ENCODE results near the gene MRTFB.

The MRTFB gene

GRCh38 chr16:14037960-14038359 is 33.2 kb upstream of the MRTFB start:
- Histone ChIP-seq H3K9me3 (ENCODE audit: insufficient read depth, low read length) (no peaks in the 10 kb centered on the region), H3K27ac (ENCODE audit: low read length) (no peak overlapping the region), H3K9ac (ENCODE audit: low read length) (no peak overlapping the region), H3K4me2 (ENCODE audit: low read length) (no peak overlapping the region), H3K4me3 (ENCODE audit: low read length) (no peak overlapping the region), H4K20me1 (ENCODE audit: insufficient read depth, low read length) (no peaks in the 10 kb centered on the region), H3K27me3 (ENCODE audit: low read depth, low read length) (peaks cover 23% of the 10 kb centered on the region), H2AFZ (ENCODE audit: low read depth, low read length) (no peak overlapping the region), H3K36me3 (replicated peaks; ENCODE audit: low read depth, low read length) (no peaks in the 10 kb centered on the region), H3K4me1 (ENCODE audit: low read length) (peaks cover 8% of the 10 kb centered on the region), H3K79me2 (ENCODE audit: low read length) (no peaks in the 10 kb centered on the region)
- TF ChIP-seq EZH2phosphoT487 (IDR thresholded peaks at IDR 0.05; ENCODE audit: low read depth): no peak
- TF ChIP-seq CTCF (IDR thresholded peaks at IDR 0.05; ENCODE audit: low read depth, low read length): no peak

GRCh38 chr16:14041164-14041563 is 30.0 kb upstream of the MRTFB start:
- H4K20me1 ChIP-seq (ENCODE audit: insufficient read depth, low read length): no peaks in the 10 kb centered on the region
- no peak overlapping the region for H3K9ac ChIP-seq (ENCODE audit: low read length)
- no peak overlapping the region for H3K27ac ChIP-seq (ENCODE audit: low read length)

GRCh38 chr16:14042706-14043105 is 28.4 kb upstream of the MRTFB start:
- peaks cover 47% of the 10 kb centered on the region for H3K27me3 ChIP-seq (ENCODE audit: low read depth, low read length)
- H3K4me1 ChIP-seq (ENCODE audit: low read length): peaks cover 8% of the 10 kb centered on the region
- H3K79me2 ChIP-seq (ENCODE audit: low read length): no peaks in the 10 kb centered on the region
- TF ChIP-seq CTCF (IDR thresholded peaks at IDR 0.05; ENCODE audit: low read depth, low read length): no peak
- TF ChIP-seq EZH2phosphoT487 (IDR thresholded peaks at IDR 0.05; ENCODE audit: low read depth): no peak
- H4K20me1 ChIP-seq (ENCODE audit: insufficient read depth, low read length): no peaks in the 10 kb centered on the region
- H3K9ac ChIP-seq (ENCODE audit: low read length): no peak overlapping the region
- no peaks in the 10 kb centered on the region for H3K9me3 ChIP-seq (ENCODE audit: insufficient read depth, low read length)
- H3K4me3 ChIP-seq (ENCODE audit: low read length): no peak overlapping the region
- H2AFZ ChIP-seq (ENCODE audit: low read depth, low read length): no peak overlapping the region
- no peak overlapping the region for H3K27ac ChIP-seq (ENCODE audit: low read length)
- H3K4me2 ChIP-seq (ENCODE audit: low read length): no peak overlapping the region
- no peaks in the 10 kb centered on the region for H3K36me3 ChIP-seq (replicated peaks; ENCODE audit: low read depth, low read length)

More at GRCh38 chr16:14041164-14041563, 30.0 kb upstream of the MRTFB start:
- Histone ChIP-seq H3K36me3 (replicated peaks; ENCODE audit: low read depth, low read length) (no peaks in the 10 kb centered on the region), H3K4me3 (ENCODE audit: low read length) (no peak overlapping the region), H3K4me2 (ENCODE audit: low read length) (peak overlapping the region; percentile 50), H3K4me1 (ENCODE audit: low read length) (peaks cover 8% of the 10 kb centered on the region), H3K27me3 (ENCODE audit: low read depth, low read length) (peaks cover 44% of the 10 kb centered on the region), H3K9me3 (ENCODE audit: insufficient read depth, low read length) (no peaks in the 10 kb centered on the region), H2AFZ (ENCODE audit: low read depth, low read length) (no peak overlapping the region), H3K79me2 (ENCODE audit: low read length) (no peaks in the 10 kb centered on the region)
- no peak for TF ChIP-seq CTCF (IDR thresholded peaks at IDR 0.05; ENCODE audit: low read depth, low read length)

GRCh38 chr16:14043278-14043677 is 27.8 kb upstream of the MRTFB start:
- TF ChIP-seq EZH2phosphoT487 (IDR thresholded peaks at IDR 0.05; ENCODE audit: low read depth) (no peak), CTCF (IDR thresholded peaks at IDR 0.05; ENCODE audit: low read depth, low read length) (no peak)
- Histone ChIP-seq H3K36me3 (replicated peaks; ENCODE audit: low read depth, low read length) (no peaks in the 10 kb centered on the region), H3K4me1 (ENCODE audit: low read length) (peaks cover 8% of the 10 kb centered on the region), H3K79me2 (ENCODE audit: low read length) (no peaks in the 10 kb centered on the region), H3K27ac (ENCODE audit: low read length) (no peak overlapping the region), H3K9me3 (ENCODE audit: insufficient read depth, low read length) (no peaks in the 10 kb centered on the region), H3K9ac (ENCODE audit: low read length) (no peak overlapping the region), H4K20me1 (ENCODE audit: insufficient read depth, low read length) (no peaks in the 10 kb centered on the region), H3K4me2 (ENCODE audit: low read length) (no peak overlapping the region), H3K4me3 (ENCODE audit: low read length) (no peak overlapping the region), H3K27me3 (ENCODE audit: low read depth, low read length) (peaks cover 47% of the 10 kb centered on the region), H2AFZ (ENCODE audit: low read depth, low read length) (no peak overlapping the region)
